Measurements from ENCODE around the gene VGLL1. TPM values are rescaled to one million over a fixed set of nuclear protein-coding genes. Genes with fewer than 3 reads are reported as not detected.

The VGLL1 gene
- total and polyA plus RNA-seq, 2 donors, result 6.6 to 7.5 TPM

GRCh38 chrX:136529795-136530194 is 2.2 kb upstream of the VGLL1 start:
- Histone ChIP-seq H3K4me3 (ENCODE audit: low read depth, low read length) (no peak overlapping the region), H3K4me1 (ENCODE audit: insufficient read depth) (no peaks in the 10 kb centered on the region), H3K27ac (ENCODE audit: low read depth) (no peak overlapping the region), H3K36me3 (ENCODE audit: insufficient read depth) (no peaks in the 10 kb centered on the region)
- 52% methylated on average over 2 of the region's 2 CpGs for WGBS
- DNase-seq (ENCODE audit: extremely low spot score), result no peak

- Histone ChIP-seq H3K4me1 (ENCODE audit: insufficient read depth) (no peaks in the 10 kb centered on the region), H3K36me3 (ENCODE audit: insufficient read depth) (no peaks in the 10 kb centered on the region), H3K4me3 (ENCODE audit: low read depth, low read length) (no peak overlapping the region), H3K27ac (ENCODE audit: low read depth) (no peak overlapping the region)
- DNase-seq (ENCODE audit: extremely low spot score), result no peak
- 94% methylated on average over 2 of the region's 2 CpGs for WGBS
Observed at GRCh38 chrX:136534131-136534530, 2.1 kb downstream of the VGLL1 start.

GRCh38 chrX:136538811-136539210 is 6.8 kb downstream of the VGLL1 start:
- no peaks in the 10 kb centered on the region for H3K4me1 ChIP-seq (ENCODE audit: insufficient read depth)
- no peaks in the 10 kb centered on the region for H3K36me3 ChIP-seq (ENCODE audit: insufficient read depth)
- no peak overlapping the region for H3K27ac ChIP-seq (ENCODE audit: low read depth)
- no peak for DNase-seq (ENCODE audit: extremely low spot score)
- 68% methylated on average over 2 of the region's 2 CpGs for WGBS
- no peak overlapping the region for H3K4me3 ChIP-seq (ENCODE audit: low read depth, low read length)

- 85% methylated on average over 5 of the region's 5 CpGs for WGBS
- Histone ChIP-seq H3K4me3 (ENCODE audit: low read depth, low read length) (no peak overlapping the region), H3K4me1 (ENCODE audit: insufficient read depth) (no peaks in the 10 kb centered on the region), H3K36me3 (ENCODE audit: insufficient read depth) (no peaks in the 10 kb centered on the region), H3K27ac (ENCODE audit: low read depth) (no peak overlapping the region)
- no peak for DNase-seq (ENCODE audit: extremely low spot score)
Observed at GRCh38 chrX:136540226-136540625, 8.2 kb downstream of the VGLL1 start.

GRCh38 chrX:136541294-136541693 is 9.3 kb downstream of the VGLL1 start:
- WGBS, result 72% methylated on average over 3 of the region's 3 CpGs
- Histone ChIP-seq H3K27ac (ENCODE audit: low read depth) (no peak overlapping the region), H3K36me3 (ENCODE audit: insufficient read depth) (no peaks in the 10 kb centered on the region), H3K4me1 (ENCODE audit: insufficient read depth) (no peaks in the 10 kb centered on the region), H3K4me3 (ENCODE audit: low read depth, low read length) (no peak overlapping the region)
- DNase-seq (ENCODE audit: extremely low spot score), result no peak

GRCh38 chrX:136542281-136542680 is 10.3 kb downstream of the VGLL1 start:
- Histone ChIP-seq H3K4me1 (ENCODE audit: insufficient read depth) (no peaks in the 10 kb centered on the region), H3K4me3 (ENCODE audit: low read depth, low read length) (no peak overlapping the region), H3K36me3 (ENCODE audit: insufficient read depth) (no peaks in the 10 kb centered on the region), H3K27ac (ENCODE audit: low read depth) (no peak overlapping the region)
- DNase-seq (ENCODE audit: extremely low spot score), result no peak
- WGBS, result 66% methylated on average over 7 of the region's 7 CpGs

- DNase-seq (ENCODE audit: extremely low spot score), result no peak
Observed at GRCh38 chrX:136546371-136546781, 14.4 kb downstream of the VGLL1 start.

GRCh38 chrX:136549226-136549625 is 17.2 kb downstream of the VGLL1 start:
- no peak for DNase-seq (ENCODE audit: extremely low spot score)
- WGBS, result 83% methylated on average over 5 of the region's 5 CpGs

More at GRCh38 chrX:136546371-136546781, 14.4 kb downstream of the VGLL1 start:
- 93% methylated on average over 3 of the region's 3 CpGs for WGBS
- Histone ChIP-seq H3K4me1 (ENCODE audit: insufficient read depth) (no peaks in the 10 kb centered on the region), H3K4me3 (ENCODE audit: low read depth, low read length) (no peak overlapping the region), H3K36me3 (ENCODE audit: insufficient read depth) (no peaks in the 10 kb centered on the region), H3K27ac (ENCODE audit: low read depth) (no peak overlapping the region)

GRCh38 chrX:136551410-136551809 is 19.4 kb downstream of the VGLL1 start:
- Histone ChIP-seq H3K27ac (ENCODE audit: low read depth) (no peak overlapping the region), H3K4me1 (ENCODE audit: insufficient read depth) (no peaks in the 10 kb centered on the region), H3K4me3 (ENCODE audit: low read depth, low read length) (no peak overlapping the region), H3K36me3 (ENCODE audit: insufficient read depth) (no peaks in the 10 kb centered on the region)
- WGBS, result 83% methylated on average over 1 of the region's 1 CpG
- DNase-seq (ENCODE audit: extremely low spot score), result no peak

More at GRCh38 chrX:136549226-136549625, 17.2 kb downstream of the VGLL1 start:
- H3K4me3 ChIP-seq (ENCODE audit: low read depth, low read length), result no peak overlapping the region
- H3K27ac ChIP-seq (ENCODE audit: low read depth), result no peak overlapping the region
- no peaks in the 10 kb centered on the region for H3K36me3 ChIP-seq (ENCODE audit: insufficient read depth)
- no peaks in the 10 kb centered on the region for H3K4me1 ChIP-seq (ENCODE audit: insufficient read depth)

GRCh38 chrX:136555694-136556093 is 23.7 kb downstream of the VGLL1 start:
- Histone ChIP-seq H3K4me1 (ENCODE audit: insufficient read depth) (no peaks in the 10 kb centered on the region), H3K27ac (ENCODE audit: low read depth) (no peak overlapping the region), H3K36me3 (ENCODE audit: insufficient read depth) (no peaks in the 10 kb centered on the region), H3K4me3 (ENCODE audit: low read depth, low read length) (no peak overlapping the region)
- DNase-seq (ENCODE audit: extremely low spot score), result no peak
- 90% methylated on average over 2 of the region's 2 CpGs for WGBS

GRCh38 chrX:136572030-136572429 is 40.0 kb downstream of the VGLL1 start:
- no peak for DNase-seq (ENCODE audit: extremely low spot score)
- no peak overlapping the region for H3K27ac ChIP-seq (ENCODE audit: low read depth)
- H3K4me1 ChIP-seq (ENCODE audit: insufficient read depth), result no peaks in the 10 kb centered on the region
- H3K36me3 ChIP-seq (ENCODE audit: insufficient read depth), result no peaks in the 10 kb centered on the region
- WGBS, result 93% methylated on average over 2 of the region's 2 CpGs
- H3K4me3 ChIP-seq (ENCODE audit: low read depth, low read length), result no peak overlapping the region

- WGBS, result 16% methylated on average over 3 of the region's 3 CpGs
- no peak for DNase-seq (ENCODE audit: extremely low spot score)
- no peak overlapping the region for H3K27ac ChIP-seq (ENCODE audit: low read depth)
- H3K4me1 ChIP-seq (ENCODE audit: insufficient read depth), result no peaks in the 10 kb centered on the region
- H3K4me3 ChIP-seq (ENCODE audit: low read depth, low read length), result no peak overlapping the region
- H3K36me3 ChIP-seq (ENCODE audit: insufficient read depth), result no peaks in the 10 kb centered on the region
Observed at GRCh38 chrX:136574548-136574947, 42.5 kb downstream of the VGLL1 start.

- WGBS, result 0% methylated on average over 6 of the region's 6 CpGs
- no peak for DNase-seq (ENCODE audit: extremely low spot score)
- no peak overlapping the region for H3K27ac ChIP-seq (ENCODE audit: low read depth)
- no peaks in the 10 kb centered on the region for H3K36me3 ChIP-seq (ENCODE audit: insufficient read depth)
- H3K4me3 ChIP-seq (ENCODE audit: low read depth, low read length), result no peak overlapping the region
- no peaks in the 10 kb centered on the region for H3K4me1 ChIP-seq (ENCODE audit: insufficient read depth)
Observed at GRCh38 chrX:136577552-136577951, 45.5 kb downstream of the VGLL1 start.

GRCh38 chrX:136580316-136580715 is 48.3 kb downstream of the VGLL1 start:
- no peak overlapping the region for H3K4me3 ChIP-seq (ENCODE audit: low read depth, low read length)
- DNase-seq (ENCODE audit: extremely low spot score), result no peak
- H3K27ac ChIP-seq (ENCODE audit: low read depth), result no peak overlapping the region
- no peaks in the 10 kb centered on the region for H3K36me3 ChIP-seq (ENCODE audit: insufficient read depth)
- H3K4me1 ChIP-seq (ENCODE audit: insufficient read depth), result no peaks in the 10 kb centered on the region

- no peak for DNase-seq (ENCODE audit: extremely low spot score)
- no peak overlapping the region for H3K27ac ChIP-seq (ENCODE audit: low read depth)
- WGBS, result 74% methylated on average over 3 of the region's 3 CpGs
- H3K4me3 ChIP-seq (ENCODE audit: low read depth, low read length), result no peak overlapping the region
- no peaks in the 10 kb centered on the region for H3K4me1 ChIP-seq (ENCODE audit: insufficient read depth)
- H3K36me3 ChIP-seq (ENCODE audit: insufficient read depth), result no peaks in the 10 kb centered on the region
Observed at GRCh38 chrX:136582624-136583023, 50.6 kb downstream of the VGLL1 start.

Data from urinary bladder (tissue), 4 donors.